Measurements from ENCODE around the gene TRIM8. TPM values are rescaled to one million over a fixed set of nuclear protein-coding genes. Genes with fewer than 3 reads are reported as not detected.

The TRIM8 gene
- total RNA-seq, 1 experiment from 2014 or later: 36.3 TPM

DNA sequence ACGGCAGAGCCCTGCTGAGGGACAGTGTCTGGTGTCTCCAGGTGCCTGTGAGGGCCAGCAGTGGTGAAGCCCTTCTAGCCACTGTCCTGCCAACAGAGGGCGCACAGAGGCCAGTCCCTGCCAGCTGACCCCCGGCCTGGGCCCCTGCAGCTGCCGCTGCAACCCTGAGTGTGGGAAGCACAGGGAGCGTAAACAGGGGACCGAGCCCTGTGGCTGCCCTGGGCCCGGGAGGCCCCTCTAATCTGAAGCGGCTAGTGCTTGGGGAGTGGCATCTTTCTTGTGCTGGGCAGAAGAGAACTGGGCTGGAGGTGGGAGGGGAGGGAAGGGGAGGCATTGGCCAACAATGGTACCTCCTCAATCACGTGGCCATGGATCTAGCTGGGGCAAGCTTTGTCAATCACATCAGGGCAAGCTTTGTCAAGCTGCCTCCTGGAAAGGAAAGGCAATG lies 34.6 kb downstream of the TRIM8 start (continued):
- TF ChIP-seq, protein P1, sequence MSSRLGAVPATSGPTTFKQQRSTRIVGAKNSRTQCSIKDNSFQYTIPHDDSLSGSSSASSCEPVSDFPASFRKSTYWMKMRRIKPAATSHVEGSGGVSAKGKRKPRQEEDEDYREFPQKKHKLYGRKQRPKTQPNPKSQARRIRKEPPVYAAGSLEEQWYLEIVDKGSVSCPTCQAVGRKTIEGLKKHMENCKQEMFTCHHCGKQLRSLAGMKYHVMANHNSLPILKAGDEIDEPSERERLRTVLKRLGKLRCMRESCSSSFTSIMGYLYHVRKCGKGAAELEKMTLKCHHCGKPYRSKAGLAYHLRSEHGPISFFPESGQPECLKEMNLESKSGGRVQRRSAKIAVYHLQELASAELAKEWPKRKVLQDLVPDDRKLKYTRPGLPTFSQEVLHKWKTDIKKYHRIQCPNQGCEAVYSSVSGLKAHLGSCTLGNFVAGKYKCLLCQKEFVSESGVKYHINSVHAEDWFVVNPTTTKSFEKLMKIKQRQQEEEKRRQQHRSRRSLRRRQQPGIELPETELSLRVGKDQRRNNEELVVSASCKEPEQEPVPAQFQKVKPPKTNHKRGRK (CRISPR knock-in tag; IDR thresholded peaks at IDR 0.05; ENCODE audit: borderline replicate concordance): no peak
- TF ChIP-seq, protein P2, sequence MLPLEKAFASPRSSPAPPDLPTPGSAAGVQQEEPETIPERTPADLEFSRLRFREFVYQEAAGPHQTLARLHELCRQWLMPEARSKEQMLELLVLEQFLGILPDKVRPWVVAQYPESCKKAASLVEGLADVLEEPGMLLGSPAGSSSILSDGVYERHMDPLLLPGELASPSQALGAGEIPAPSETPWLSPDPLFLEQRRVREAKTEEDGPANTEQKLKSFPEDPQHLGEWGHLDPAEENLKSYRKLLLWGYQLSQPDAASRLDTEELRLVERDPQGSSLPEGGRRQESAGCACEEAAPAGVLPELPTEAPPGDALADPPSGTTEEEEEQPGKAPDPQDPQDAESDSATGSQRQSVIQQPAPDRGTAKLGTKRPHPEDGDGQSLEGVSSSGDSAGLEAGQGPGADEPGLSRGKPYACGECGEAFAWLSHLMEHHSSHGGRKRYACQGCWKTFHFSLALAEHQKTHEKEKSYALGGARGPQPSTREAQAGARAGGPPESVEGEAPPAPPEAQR (CRISPR knock-in tag; IDR thresholded peaks at IDR 0.05): no peak
- TF ChIP-seq, protein P3, sequence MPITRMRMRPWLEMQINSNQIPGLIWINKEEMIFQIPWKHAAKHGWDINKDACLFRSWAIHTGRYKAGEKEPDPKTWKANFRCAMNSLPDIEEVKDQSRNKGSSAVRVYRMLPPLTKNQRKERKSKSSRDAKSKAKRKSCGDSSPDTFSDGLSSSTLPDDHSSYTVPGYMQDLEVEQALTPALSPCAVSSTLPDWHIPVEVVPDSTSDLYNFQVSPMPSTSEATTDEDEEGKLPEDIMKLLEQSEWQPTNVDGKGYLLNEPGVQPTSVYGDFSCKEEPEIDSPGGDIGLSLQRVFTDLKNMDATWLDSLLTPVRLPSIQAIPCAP (CRISPR knock-in tag; IDR thresholded peaks at IDR 0.05): no peak
- no peak for TF ChIP-seq NR2C2 (CRISPR knock-in tag; IDR thresholded peaks at IDR 0.05)
- TF ChIP-seq, protein P4, sequence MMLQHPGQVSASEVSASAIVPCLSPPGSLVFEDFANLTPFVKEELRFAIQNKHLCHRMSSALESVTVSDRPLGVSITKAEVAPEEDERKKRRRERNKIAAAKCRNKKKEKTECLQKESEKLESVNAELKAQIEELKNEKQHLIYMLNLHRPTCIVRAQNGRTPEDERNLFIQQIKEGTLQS (CRISPR knock-in tag; conservative IDR thresholded peaks at IDR 0.05): no peak
- TF ChIP-seq, protein P5, sequence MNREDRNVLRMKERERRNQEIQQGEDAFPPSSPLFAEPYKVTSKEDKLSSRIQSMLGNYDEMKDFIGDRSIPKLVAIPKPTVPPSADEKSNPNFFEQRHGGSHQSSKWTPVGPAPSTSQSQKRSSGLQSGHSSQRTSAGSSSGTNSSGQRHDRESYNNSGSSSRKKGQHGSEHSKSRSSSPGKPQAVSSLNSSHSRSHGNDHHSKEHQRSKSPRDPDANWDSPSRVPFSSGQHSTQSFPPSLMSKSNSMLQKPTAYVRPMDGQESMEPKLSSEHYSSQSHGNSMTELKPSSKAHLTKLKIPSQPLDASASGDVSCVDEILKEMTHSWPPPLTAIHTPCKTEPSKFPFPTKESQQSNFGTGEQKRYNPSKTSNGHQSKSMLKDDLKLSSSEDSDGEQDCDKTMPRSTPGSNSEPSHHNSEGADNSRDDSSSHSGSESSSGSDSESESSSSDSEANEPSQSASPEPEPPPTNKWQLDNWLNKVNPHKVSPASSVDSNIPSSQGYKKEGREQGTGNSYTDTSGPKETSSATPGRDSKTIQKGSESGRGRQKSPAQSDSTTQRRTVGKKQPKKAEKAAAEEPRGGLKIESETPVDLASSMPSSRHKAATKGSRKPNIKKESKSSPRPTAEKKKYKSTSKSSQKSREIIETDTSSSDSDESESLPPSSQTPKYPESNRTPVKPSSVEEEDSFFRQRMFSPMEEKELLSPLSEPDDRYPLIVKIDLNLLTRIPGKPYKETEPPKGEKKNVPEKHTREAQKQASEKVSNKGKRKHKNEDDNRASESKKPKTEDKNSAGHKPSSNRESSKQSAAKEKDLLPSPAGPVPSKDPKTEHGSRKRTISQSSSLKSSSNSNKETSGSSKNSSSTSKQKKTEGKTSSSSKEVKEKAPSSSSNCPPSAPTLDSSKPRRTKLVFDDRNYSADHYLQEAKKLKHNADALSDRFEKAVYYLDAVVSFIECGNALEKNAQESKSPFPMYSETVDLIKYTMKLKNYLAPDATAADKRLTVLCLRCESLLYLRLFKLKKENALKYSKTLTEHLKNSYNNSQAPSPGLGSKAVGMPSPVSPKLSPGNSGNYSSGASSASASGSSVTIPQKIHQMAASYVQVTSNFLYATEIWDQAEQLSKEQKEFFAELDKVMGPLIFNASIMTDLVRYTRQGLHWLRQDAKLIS (CRISPR knock-in tag; IDR thresholded peaks at IDR 0.05; ENCODE audit: borderline replicate concordance): no peak
- TF ChIP-seq, protein P6, sequence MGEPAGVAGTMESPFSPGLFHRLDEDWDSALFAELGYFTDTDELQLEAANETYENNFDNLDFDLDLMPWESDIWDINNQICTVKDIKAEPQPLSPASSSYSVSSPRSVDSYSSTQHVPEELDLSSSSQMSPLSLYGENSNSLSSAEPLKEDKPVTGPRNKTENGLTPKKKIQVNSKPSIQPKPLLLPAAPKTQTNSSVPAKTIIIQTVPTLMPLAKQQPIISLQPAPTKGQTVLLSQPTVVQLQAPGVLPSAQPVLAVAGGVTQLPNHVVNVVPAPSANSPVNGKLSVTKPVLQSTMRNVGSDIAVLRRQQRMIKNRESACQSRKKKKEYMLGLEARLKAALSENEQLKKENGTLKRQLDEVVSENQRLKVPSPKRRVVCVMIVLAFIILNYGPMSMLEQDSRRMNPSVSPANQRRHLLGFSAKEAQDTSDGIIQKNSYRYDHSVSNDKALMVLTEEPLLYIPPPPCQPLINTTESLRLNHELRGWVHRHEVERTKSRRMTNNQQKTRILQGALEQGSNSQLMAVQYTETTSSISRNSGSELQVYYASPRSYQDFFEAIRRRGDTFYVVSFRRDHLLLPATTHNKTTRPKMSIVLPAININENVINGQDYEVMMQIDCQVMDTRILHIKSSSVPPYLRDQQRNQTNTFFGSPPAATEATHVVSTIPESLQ (CRISPR knock-in tag; IDR thresholded peaks at IDR 0.05): no peak
- TF ChIP-seq NR1H2 (CRISPR knock-in tag; IDR thresholded peaks at IDR 0.05): no peak
- TF ChIP-seq, protein P7, sequence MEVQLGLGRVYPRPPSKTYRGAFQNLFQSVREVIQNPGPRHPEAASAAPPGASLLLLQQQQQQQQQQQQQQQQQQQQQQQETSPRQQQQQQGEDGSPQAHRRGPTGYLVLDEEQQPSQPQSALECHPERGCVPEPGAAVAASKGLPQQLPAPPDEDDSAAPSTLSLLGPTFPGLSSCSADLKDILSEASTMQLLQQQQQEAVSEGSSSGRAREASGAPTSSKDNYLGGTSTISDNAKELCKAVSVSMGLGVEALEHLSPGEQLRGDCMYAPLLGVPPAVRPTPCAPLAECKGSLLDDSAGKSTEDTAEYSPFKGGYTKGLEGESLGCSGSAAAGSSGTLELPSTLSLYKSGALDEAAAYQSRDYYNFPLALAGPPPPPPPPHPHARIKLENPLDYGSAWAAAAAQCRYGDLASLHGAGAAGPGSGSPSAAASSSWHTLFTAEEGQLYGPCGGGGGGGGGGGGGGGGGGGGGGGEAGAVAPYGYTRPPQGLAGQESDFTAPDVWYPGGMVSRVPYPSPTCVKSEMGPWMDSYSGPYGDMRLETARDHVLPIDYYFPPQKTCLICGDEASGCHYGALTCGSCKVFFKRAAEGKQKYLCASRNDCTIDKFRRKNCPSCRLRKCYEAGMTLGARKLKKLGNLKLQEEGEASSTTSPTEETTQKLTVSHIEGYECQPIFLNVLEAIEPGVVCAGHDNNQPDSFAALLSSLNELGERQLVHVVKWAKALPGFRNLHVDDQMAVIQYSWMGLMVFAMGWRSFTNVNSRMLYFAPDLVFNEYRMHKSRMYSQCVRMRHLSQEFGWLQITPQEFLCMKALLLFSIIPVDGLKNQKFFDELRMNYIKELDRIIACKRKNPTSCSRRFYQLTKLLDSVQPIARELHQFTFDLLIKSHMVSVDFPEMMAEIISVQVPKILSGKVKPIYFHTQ (CRISPR knock-in tag; IDR thresholded peaks at IDR 0.05): no peak
- TF ChIP-seq, protein P8, sequence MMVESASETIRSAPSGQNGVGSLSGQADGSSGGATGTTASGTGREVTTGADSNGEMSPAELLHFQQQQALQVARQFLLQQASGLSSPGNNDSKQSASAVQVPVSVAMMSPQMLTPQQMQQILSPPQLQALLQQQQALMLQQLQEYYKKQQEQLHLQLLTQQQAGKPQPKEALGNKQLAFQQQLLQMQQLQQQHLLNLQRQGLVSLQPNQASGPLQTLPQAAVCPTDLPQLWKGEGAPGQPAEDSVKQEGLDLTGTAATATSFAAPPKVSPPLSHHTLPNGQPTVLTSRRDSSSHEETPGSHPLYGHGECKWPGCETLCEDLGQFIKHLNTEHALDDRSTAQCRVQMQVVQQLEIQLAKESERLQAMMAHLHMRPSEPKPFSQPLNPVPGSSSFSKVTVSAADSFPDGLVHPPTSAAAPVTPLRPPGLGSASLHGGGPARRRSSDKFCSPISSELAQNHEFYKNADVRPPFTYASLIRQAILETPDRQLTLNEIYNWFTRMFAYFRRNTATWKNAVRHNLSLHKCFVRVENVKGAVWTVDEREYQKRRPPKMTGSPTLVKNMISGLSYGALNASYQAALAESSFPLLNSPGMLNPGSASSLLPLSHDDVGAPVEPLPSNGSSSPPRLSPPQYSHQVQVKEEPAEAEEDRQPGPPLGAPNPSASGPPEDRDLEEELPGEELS (CRISPR knock-in tag; IDR thresholded peaks at IDR 0.05): peak; percentile 60
- peak; percentile 54; the same call in 1 of the 2 replicates for TF ChIP-seq FOXP1 (CRISPR knock-in tag; IDR thresholded peaks at IDR 0.05; ENCODE audit: borderline replicate concordance)
- TF ChIP-seq, protein P9, sequence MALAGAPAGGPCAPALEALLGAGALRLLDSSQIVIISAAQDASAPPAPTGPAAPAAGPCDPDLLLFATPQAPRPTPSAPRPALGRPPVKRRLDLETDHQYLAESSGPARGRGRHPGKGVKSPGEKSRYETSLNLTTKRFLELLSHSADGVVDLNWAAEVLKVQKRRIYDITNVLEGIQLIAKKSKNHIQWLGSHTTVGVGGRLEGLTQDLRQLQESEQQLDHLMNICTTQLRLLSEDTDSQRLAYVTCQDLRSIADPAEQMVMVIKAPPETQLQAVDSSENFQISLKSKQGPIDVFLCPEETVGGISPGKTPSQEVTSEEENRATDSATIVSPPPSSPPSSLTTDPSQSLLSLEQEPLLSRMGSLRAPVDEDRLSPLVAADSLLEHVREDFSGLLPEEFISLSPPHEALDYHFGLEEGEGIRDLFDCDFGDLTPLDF (CRISPR knock-in tag; IDR thresholded peaks at IDR 0.05): no peak
- TF ChIP-seq SP1 (CRISPR knock-in tag; conservative IDR thresholded peaks at IDR 0.05): no peak
- TF ChIP-seq ZNF423 (CRISPR knock-in tag; IDR thresholded peaks at IDR 0.05): peak; percentile 80
- TF ChIP-seq SMAD4 (CRISPR knock-in tag; IDR thresholded peaks at IDR 0.05): no peak
- TF ChIP-seq ATF1 (CRISPR knock-in tag; IDR thresholded peaks at IDR 0.05): no peak
- TF ChIP-seq, protein P10, sequence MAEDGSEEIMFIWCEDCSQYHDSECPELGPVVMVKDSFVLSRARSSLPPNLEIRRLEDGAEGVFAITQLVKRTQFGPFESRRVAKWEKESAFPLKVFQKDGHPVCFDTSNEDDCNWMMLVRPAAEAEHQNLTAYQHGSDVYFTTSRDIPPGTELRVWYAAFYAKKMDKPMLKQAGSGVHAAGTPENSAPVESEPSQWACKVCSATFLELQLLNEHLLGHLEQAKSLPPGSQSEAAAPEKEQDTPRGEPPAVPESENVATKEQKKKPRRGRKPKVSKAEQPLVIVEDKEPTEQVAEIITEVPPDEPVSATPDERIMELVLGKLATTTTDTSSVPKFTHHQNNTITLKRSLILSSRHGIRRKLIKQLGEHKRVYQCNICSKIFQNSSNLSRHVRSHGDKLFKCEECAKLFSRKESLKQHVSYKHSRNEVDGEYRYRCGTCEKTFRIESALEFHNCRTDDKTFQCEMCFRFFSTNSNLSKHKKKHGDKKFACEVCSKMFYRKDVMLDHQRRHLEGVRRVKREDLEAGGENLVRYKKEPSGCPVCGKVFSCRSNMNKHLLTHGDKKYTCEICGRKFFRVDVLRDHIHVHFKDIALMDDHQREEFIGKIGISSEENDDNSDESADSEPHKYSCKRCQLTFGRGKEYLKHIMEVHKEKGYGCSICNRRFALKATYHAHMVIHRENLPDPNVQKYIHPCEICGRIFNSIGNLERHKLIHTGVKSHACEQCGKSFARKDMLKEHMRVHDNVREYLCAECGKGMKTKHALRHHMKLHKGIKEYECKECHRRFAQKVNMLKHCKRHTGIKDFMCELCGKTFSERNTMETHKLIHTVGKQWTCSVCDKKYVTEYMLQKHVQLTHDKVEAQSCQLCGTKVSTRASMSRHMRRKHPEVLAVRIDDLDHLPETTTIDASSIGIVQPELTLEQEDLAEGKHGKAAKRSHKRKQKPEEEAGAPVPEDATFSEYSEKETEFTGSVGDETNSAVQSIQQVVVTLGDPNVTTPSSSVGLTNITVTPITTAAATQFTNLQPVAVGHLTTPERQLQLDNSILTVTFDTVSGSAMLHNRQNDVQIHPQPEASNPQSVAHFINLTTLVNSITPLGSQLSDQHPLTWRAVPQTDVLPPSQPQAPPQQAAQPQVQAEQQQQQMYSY (CRISPR knock-in tag; IDR thresholded peaks at IDR 0.05): no peak

Measured in WTC11 (cell line).